Mononuclear cell (primary cell): Measurements from ENCODE around the gene WDR37. TPM values are rescaled to one million over a fixed set of nuclear protein-coding genes. Genes with fewer than 3 reads are reported as not detected.
"Not testable (repeated sequence)": the region's sequence is repeated elsewhere in the genome, so short reads cannot be mapped to it uniquely, and the experiment has no call there.

Source experiments
- H3K27me3 ChIP-seq: 2 replicates; pipeline ENCODE4 v1.6.0; 2011; ENCODE audit warnings: low read length, control low read depth; ENCODE audit not compliant: insufficient read depth
- H3K4me1 ChIP-seq: 2 replicates; pipeline ENCODE4 v1.5.1; 2011; ENCODE audit warnings: mild to moderate bottlenecking, low read length, control low read depth; ENCODE audit not compliant: insufficient read depth
- H3K4me3 ChIP-seq: 2 replicates; pipeline ENCODE4 v1.5.1; 2011; ENCODE audit warnings: mild to moderate bottlenecking, low read length, moderate library complexity
- H3K9me3 ChIP-seq: 2 replicates; pipeline ENCODE4 v1.5.1; 2011; ENCODE audit warnings: low read depth, mild to moderate bottlenecking, control low read depth, low read length
- total RNA-seq: library from RNA; depleted of rRNA; stranded (reverse); fragments of >200 nt; gene quantifications from one replicate; pipeline ENCODE4 v1.2.3, GENCODE V29; 2012

The WDR37 gene
- total RNA-seq, 1 donor = 26.6 TPM

- H3K9me3 ChIP-seq = no peaks in the 10 kb centered on the region
- no peaks in the 10 kb centered on the region for H3K27me3 ChIP-seq
- H3K4me3 ChIP-seq = no peak overlapping the region
- H3K4me1 ChIP-seq = no peaks in the 10 kb centered on the region
These were observed 22.6 kb upstream of the WDR37 start for GRCh38 chr10:1033601-1034000.

DNA sequence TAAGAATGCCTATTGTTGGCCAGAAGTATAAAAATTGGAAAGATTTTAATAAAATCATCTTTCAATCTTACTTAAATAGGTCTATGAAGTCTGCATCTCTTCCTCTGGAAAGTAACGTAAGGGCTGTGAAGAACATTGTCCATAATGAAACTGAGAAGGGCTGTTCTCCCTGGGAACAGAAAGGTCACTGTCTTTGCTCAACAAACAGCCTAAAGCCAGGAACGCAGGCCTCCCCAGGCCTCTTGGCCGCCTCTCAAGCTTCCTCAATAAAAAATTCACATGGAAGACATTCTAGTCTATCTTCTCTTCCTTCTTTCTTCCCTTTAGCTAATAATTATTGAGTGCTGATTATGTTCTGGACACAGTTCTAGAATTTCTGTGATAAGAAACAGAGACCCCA, 21.4 kb upstream of the WDR37 start:
- no peaks in the 10 kb centered on the region for H3K27me3 ChIP-seq
- no peak overlapping the region for H3K4me3 ChIP-seq
- H3K9me3 ChIP-seq = no peaks in the 10 kb centered on the region
- H3K4me1 ChIP-seq = no peaks in the 10 kb centered on the region

DNA sequence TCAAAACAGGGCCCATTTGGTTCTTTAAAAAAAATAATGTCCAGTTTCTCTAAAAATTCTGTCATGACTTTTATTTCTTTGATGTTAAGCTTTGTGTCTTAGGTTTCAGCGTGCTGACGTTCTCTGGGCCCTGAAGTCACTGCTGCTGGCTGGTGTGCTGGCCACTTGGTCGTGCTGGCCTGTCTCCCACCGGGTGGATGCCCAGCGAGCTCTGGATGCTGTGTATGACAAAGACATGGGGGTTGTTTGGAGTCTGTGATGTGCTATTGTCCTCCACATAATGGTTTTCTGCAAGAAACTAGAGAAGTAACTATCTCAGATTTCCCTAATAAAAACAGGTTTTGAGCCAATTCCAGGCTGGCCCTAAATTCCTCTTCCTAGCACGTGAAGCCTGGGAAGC, 21.0 kb upstream of the WDR37 start:
- Histone ChIP-seq H3K9me3 (no peaks in the 10 kb centered on the region), H3K4me1 (no peaks in the 10 kb centered on the region), H3K4me3 (no peak overlapping the region), H3K27me3 (no peaks in the 10 kb centered on the region)

GRCh38 chr10:1036341-1036791, 19.8 kb upstream of the WDR37 start:
- no peaks in the 10 kb centered on the region for H3K9me3 ChIP-seq
- H3K4me3 ChIP-seq = no peak overlapping the region
- H3K4me1 ChIP-seq = no peaks in the 10 kb centered on the region
- no peaks in the 10 kb centered on the region for H3K27me3 ChIP-seq

GRCh38 chr10:1037098-1037497, 19.1 kb upstream of the WDR37 start:
- no peaks in the 10 kb centered on the region for H3K9me3 ChIP-seq
- no peaks in the 10 kb centered on the region for H3K4me1 ChIP-seq
- no peaks in the 10 kb centered on the region for H3K27me3 ChIP-seq
- no peak overlapping the region for H3K4me3 ChIP-seq

GRCh38 chr10:1038769-1039168, 17.4 kb upstream of the WDR37 start:
- not testable (repeated sequence) for H3K4me1 ChIP-seq, H3K4me3 ChIP-seq, H3K27me3 ChIP-seq, H3K9me3 ChIP-seq

- Histone ChIP-seq H3K4me3 (no peak overlapping the region), H3K4me1 (peaks cover 23% of the 10 kb centered on the region), H3K9me3 (no peaks in the 10 kb centered on the region)
These were observed 16.1 kb upstream of the WDR37 start for GRCh38 chr10:1040133-1040532.

GRCh38 chr10:1041514-1041913, 14.7 kb upstream of the WDR37 start:
- peaks cover 35% of the 10 kb centered on the region for H3K4me1 ChIP-seq
- H3K27me3 ChIP-seq = no peaks in the 10 kb centered on the region
- H3K9me3 ChIP-seq = no peaks in the 10 kb centered on the region
- H3K4me3 ChIP-seq = no peak overlapping the region

More at GRCh38 chr10:1040133-1040532, 16.1 kb upstream of the WDR37 start:
- no peaks in the 10 kb centered on the region for H3K27me3 ChIP-seq

DNA sequence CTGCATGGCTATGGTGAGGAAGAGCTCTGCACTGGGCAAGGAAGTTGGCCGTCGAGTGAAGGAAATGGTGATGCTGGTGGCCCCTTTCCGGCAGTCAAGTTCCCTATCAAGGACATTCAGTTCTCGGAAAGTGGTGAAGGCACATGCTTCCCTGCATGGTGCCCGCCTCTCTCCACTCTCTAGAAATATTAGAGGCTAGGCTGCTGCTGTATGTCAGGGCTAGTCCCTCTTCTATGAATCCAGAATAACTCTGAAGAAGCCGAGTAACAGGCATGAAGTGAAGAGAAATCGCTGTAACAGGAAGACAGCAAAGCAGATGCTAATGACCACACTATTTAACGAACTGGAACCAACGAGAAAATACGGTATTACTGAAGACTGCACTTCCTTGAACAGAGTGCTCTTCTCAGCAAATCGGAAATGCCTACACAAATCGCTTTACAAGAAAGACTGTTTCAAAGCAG, 12.6 kb upstream of the WDR37 start:
- H3K4me3 ChIP-seq = peak overlapping the region; percentile 30
- no peaks in the 10 kb centered on the region for H3K9me3 ChIP-seq
- H3K27me3 ChIP-seq = no peaks in the 10 kb centered on the region
- peaks cover 45% of the 10 kb centered on the region for H3K4me1 ChIP-seq

DNA sequence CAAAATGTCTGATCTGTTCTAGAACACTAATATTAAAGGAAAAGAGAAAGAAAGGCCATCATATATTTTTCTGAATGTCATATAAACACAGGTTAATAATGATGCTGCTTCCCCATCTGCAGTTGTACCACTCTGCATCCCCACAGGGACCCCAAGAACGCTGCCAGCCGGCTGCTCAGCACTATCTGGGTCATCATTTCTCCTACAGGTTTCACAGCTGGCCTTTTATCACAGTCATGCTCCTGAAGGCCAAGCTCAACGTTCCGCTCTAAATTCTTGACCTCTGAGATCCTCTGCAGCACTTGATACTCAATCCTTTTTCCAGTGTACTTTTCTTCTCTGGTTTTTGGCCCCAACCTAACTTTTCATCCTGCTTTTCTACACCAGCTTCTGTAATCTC, 12.0 kb upstream of the WDR37 start:
- H3K4me3 ChIP-seq = peak overlapping the region; percentile 30
- H3K27me3 ChIP-seq = no peaks in the 10 kb centered on the region
- no peaks in the 10 kb centered on the region for H3K9me3 ChIP-seq
- peaks cover 45% of the 10 kb centered on the region for H3K4me1 ChIP-seq

GRCh38 chr10:1044964-1045363, 11.2 kb upstream of the WDR37 start:
- no peak overlapping the region for H3K4me3 ChIP-seq
- H3K4me1 ChIP-seq = peaks cover 48% of the 10 kb centered on the region
- no peaks in the 10 kb centered on the region for H3K27me3 ChIP-seq
- H3K9me3 ChIP-seq = no peaks in the 10 kb centered on the region

DNA sequence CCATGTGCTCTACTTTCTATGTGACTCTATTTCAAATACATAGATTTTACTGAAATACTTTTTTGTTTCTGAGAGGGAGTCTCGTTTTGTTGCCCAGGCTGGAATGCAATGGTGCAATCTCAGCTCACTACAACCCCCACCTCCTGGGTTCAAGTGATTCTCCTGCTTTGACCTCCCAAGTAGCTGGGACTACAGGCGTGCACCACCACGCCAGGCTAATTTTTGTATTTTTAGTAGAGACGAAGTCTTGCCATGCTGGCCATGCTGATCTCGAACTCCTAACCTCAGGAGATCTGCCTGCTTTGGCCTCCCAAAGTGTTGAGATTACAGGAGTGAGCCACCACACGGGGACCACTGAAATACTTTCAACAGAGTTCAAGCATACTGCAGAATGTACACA, 10.8 kb upstream of the WDR37 start:
- Histone ChIP-seq H3K27me3 (no peaks in the 10 kb centered on the region), H3K9me3 (no peaks in the 10 kb centered on the region), H3K4me3 (no peak overlapping the region), H3K4me1 (peaks cover 53% of the 10 kb centered on the region)

GRCh38 chr10:1047937-1048336, 8.2 kb upstream of the WDR37 start:
- H3K27me3 ChIP-seq = no peaks in the 10 kb centered on the region
- peaks cover 65% of the 10 kb centered on the region for H3K4me1 ChIP-seq
- H3K4me3 ChIP-seq = peak overlapping the region; percentile 76
- no peaks in the 10 kb centered on the region for H3K9me3 ChIP-seq

GRCh38 chr10:1048349-1048731, 7.8 kb upstream of the WDR37 start:
- H3K9me3 ChIP-seq = no peaks in the 10 kb centered on the region
- peaks cover 64% of the 10 kb centered on the region for H3K4me1 ChIP-seq
- H3K4me3 ChIP-seq = peak overlapping the region; percentile 76
- H3K27me3 ChIP-seq = no peaks in the 10 kb centered on the region

DNA sequence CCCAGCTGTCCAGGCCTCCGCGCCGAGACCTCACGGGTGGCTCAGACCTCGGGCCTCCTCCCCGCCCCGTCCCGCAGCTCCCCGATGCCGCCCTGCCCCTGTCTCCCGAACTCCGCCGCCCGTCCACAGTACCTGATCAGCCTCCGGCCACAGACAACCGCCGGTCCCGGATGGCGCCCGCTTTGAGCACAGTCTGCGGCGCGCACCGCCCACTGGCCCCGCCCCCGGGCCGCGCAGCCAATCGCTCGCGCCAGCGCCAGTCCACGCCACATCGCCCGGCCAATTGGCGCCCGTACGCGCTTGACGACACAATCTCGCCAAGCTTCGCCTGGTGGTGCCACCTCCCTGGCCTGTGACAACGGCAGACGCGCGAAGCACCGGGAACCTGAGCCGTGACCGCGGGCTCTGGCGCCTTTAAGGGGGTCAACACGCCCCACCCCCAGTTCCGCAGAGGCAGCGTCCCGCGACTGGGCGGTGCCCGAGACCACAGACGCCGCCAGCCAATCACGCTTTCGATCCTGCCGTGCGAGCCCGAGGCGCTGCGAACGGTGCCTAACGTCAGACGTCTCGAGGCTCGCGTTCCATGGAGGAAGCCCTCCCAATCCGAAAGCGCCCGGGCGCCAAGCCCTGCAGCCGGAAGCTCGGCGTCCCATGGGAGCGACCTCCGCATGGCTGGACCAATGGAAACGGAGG, 7.3 kb upstream of the WDR37 start, which contains the start of gene IDI1:
Gene IDI1 (minus strand): TSS at position 388 of the 693 bp plus-strand sequence. CDS start 116 bp downstream, at position 272.
- Histone ChIP-seq H3K27me3 (no peaks in the 10 kb centered on the region), H3K4me1 (peaks cover 65% of the 10 kb centered on the region), H3K9me3 (no peaks in the 10 kb centered on the region), H3K4me3 (peak within 1 kb of the TSS; percentile 76)

DNA sequence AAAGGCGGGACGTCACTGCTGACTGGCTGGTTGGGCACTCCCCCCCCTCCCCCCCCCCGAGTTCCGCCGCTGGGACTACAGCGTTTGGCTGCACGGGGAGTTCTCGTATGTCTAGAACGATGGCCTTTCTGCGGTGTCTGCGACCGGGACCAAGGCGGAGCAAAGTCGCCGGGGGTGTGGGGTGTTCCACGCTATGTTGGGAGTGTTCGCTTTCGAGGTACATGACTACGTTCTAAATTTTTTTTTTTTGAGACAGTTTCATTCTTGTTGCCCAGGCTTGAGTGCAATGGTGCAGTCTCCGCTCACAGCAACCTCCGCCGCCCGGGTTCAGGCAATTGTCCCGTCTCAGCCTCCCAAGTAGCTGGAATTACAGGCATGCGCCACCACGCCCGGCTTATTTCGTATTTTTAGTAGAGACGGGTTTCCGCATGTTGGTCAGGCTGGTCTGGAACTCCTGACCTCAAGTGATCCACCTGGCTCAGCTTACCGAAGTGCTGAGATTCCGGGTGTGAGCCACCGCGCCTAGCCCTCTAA, 6.7 kb upstream of the WDR37 start:
- H3K27me3 ChIP-seq = no peaks in the 10 kb centered on the region
- no peaks in the 10 kb centered on the region for H3K9me3 ChIP-seq
- peak overlapping the region; percentile 76 for H3K4me3 ChIP-seq
- peaks cover 60% of the 10 kb centered on the region for H3K4me1 ChIP-seq
